Neural progenitor cell (in vitro differentiated cells): ENCODE results near the gene FH. TPM values are rescaled to one million over a fixed set of nuclear protein-coding genes. Genes with fewer than 3 reads are reported as not detected.

Experiments used
- DNase-seq: peaks from one replicate; pipeline ENCODE4 v3.0.0-alpha.2; 2016; ENCODE audit warnings: low spot score
- H2AFZ ChIP-seq: fragments of 200-600 bp; sonication (generic); replicated peaks from 2 replicates; pipeline ENCODE4 v1.6.1; 2016; ENCODE audit warnings: antibody characterized with exemption
- H3F3A ChIP-seq: fragments of 200-600 bp; sonication (generic); 2 replicates; pipeline ENCODE4 v1.6.1; 2016; ENCODE audit warnings: antibody characterized with exemption, low read depth
- H3K27ac ChIP-seq: fragments of 200-600 bp; sonication (generic); 2 replicates; pipeline ENCODE4 v1.5.1; 2016; ENCODE audit warnings: mild to moderate bottlenecking
- H3K27me3 ChIP-seq: fragments of 200-600 bp; sonication (generic); 2 replicates; pipeline ENCODE4 v1.6.1; 2016; ENCODE audit warnings: mild to moderate bottlenecking, moderate library complexity
- H3K36me3 ChIP-seq: fragments of 200-600 bp; sonication (generic); 2 replicates; pipeline ENCODE4 v1.5.1; 2016
- H3K4me1 ChIP-seq: fragments of 200-600 bp; sonication (generic); 2 replicates; pipeline ENCODE4 v1.6.1; 2016; ENCODE audit warnings: mixed run types
- H3K4me2 ChIP-seq: fragments of 200-600 bp; sonication (generic); 2 replicates; pipeline ENCODE4 v1.6.1; 2016
- H3K4me3 ChIP-seq: fragments of 200-600 bp; sonication (generic); 2 replicates; pipeline ENCODE4 v1.5.1; 2016
- H3K79me2 ChIP-seq: fragments of 200-600 bp; sonication (generic); 2 replicates; pipeline ENCODE4 v1.6.1; 2016; ENCODE audit warnings: low read depth
- H3K9ac ChIP-seq: fragments of 200-600 bp; sonication (generic); 2 replicates; pipeline ENCODE4 v1.6.1; 2016
- H3K9me3 ChIP-seq: fragments of 200-600 bp; sonication (generic); 2 replicates; pipeline ENCODE4 v1.5.1; 2016; ENCODE audit warnings: low read depth
- H4K20me1 ChIP-seq: fragments of 200-600 bp; sonication (generic); 2 replicates; pipeline ENCODE4 v1.6.1; 2016; ENCODE audit warnings: low read depth
- H3K27ac Mint-ChIP-seq: 3 replicates; pipeline ENCODE4 v1.8.0; 2021; ENCODE audit warnings: mixed read lengths
- H3K27me3 Mint-ChIP-seq: 2 replicates; pipeline ENCODE4 v1.8.0; 2022; ENCODE audit warnings: low read depth, mild to moderate bottlenecking, inconsistent platforms, moderate library complexity, mixed read lengths; ENCODE audit not compliant: insufficient read depth
- H3K36me3 Mint-ChIP-seq: 3 replicates; pipeline ENCODE4 v1.8.0; 2021; ENCODE audit warnings: mixed read lengths
- H3K4me1 Mint-ChIP-seq: 3 replicates; pipeline ENCODE4 v1.8.0; 2021; ENCODE audit warnings: mixed read lengths
- H3K4me3 Mint-ChIP-seq: 3 replicates; pipeline ENCODE4 v1.8.0; 2021; ENCODE audit warnings: mild to moderate bottlenecking, moderate library complexity, mixed read lengths
- H3K9me3 Mint-ChIP-seq: 3 replicates; pipeline ENCODE4 v1.8.0; 2020; ENCODE audit warnings: mixed read lengths
- EZH2 ChIP-seq: fragments of 200-600 bp; sonication (generic); IDR thresholded peaks from 2 replicates; pipeline ENCODE4 v1.6.1; 2017; ENCODE audit warnings: antibody characterized with exemption, mild to moderate bottlenecking, moderate library complexity
- EZH2phosphoT487 ChIP-seq: fragments of 200-600 bp; sonication (generic); IDR thresholded peaks from 2 replicates; pipeline ENCODE4 v1.6.1; 2017; ENCODE audit warnings: antibody characterized with exemption
- total RNA-seq: library from RNA; depleted of rRNA; stranded (reverse); fragments of >200 nt; gene quantifications from 2 replicates; pipeline ENCODE4 v1.2.3, GENCODE V29; 2015; ENCODE audit warnings: low replicate concordance
- TF ChIP-seq, protein P1 (sequence below): fragments of 200-600 bp; sonication (generic); IDR thresholded peaks from 2 replicates; pipeline ENCODE4 v1.5.1; 2017; ENCODE audit warnings: antibody characterized with exemption, mild to moderate bottlenecking

The FH gene
- total RNA-seq, 1 donor from 2014 or later, result 109 TPM

DNA sequence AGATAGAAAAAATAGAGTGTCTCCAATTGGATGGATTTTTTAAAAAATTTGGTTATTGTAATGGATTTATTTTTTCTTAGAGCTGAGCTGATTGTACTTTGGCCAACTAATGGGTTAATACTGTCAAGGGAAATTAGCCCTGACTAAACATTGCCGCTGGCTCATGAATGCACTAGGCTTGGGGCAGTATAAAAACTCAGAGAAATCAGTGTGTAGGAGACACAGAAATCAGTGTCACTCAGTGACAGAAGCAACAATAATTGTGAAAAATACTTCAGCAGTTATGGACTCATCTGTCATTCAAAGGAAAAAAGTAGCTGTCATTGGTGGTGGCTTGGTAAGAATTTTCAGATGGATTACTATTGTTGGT is 12.6 kb upstream of the FH start, which contains the start of gene KMO:
TSS of gene KMO (plus strand) at position 217 of the 370 bp plus-strand sequence. CDS start at position 284, 67 bp downstream.
- peaks cover 6% of the 10 kb centered on the region for H3K4me1 Mint-ChIP-seq
- no peaks in the 10 kb centered on the region for H3K9me3 Mint-ChIP-seq
- no peak for TF ChIP-seq EZH2phosphoT487
- TF ChIP-seq EZH2, result no peak
- TF ChIP-seq, protein P1, sequence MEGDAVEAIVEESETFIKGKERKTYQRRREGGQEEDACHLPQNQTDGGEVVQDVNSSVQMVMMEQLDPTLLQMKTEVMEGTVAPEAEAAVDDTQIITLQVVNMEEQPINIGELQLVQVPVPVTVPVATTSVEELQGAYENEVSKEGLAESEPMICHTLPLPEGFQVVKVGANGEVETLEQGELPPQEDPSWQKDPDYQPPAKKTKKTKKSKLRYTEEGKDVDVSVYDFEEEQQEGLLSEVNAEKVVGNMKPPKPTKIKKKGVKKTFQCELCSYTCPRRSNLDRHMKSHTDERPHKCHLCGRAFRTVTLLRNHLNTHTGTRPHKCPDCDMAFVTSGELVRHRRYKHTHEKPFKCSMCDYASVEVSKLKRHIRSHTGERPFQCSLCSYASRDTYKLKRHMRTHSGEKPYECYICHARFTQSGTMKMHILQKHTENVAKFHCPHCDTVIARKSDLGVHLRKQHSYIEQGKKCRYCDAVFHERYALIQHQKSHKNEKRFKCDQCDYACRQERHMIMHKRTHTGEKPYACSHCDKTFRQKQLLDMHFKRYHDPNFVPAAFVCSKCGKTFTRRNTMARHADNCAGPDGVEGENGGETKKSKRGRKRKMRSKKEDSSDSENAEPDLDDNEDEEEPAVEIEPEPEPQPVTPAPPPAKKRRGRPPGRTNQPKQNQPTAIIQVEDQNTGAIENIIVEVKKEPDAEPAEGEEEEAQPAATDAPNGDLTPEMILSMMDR, result no peak
- Histone ChIP-seq H3K9me3 (no peaks in the 10 kb centered on the region), H3K4me3 (no peak within 1 kb of the TSS), H4K20me1 (no peaks in the 10 kb centered on the region), H3K36me3 (no peaks in the 10 kb centered on the region), H3K9ac (no peak within 1 kb of the TSS), H3K79me2 (no peaks in the 10 kb centered on the region), H2AFZ (peak within 1 kb of the TSS; percentile 77), H3K4me1 (peaks cover 3% of the 10 kb centered on the region), H3F3A (no peaks in the 10 kb centered on the region), H3K27ac (no peak within 1 kb of the TSS), H3K27me3 (no peaks in the 10 kb centered on the region), H3K4me2 (peak within 1 kb of the TSS; percentile 20)
- no peak for DNase-seq
- no peak within 1 kb of the TSS for H3K27ac Mint-ChIP-seq
- H3K27me3 Mint-ChIP-seq, result peaks cover 2% of the 10 kb centered on the region
- H3K4me3 Mint-ChIP-seq, result no peak within 1 kb of the TSS
- no peaks in the 10 kb centered on the region for H3K36me3 Mint-ChIP-seq

DNA sequence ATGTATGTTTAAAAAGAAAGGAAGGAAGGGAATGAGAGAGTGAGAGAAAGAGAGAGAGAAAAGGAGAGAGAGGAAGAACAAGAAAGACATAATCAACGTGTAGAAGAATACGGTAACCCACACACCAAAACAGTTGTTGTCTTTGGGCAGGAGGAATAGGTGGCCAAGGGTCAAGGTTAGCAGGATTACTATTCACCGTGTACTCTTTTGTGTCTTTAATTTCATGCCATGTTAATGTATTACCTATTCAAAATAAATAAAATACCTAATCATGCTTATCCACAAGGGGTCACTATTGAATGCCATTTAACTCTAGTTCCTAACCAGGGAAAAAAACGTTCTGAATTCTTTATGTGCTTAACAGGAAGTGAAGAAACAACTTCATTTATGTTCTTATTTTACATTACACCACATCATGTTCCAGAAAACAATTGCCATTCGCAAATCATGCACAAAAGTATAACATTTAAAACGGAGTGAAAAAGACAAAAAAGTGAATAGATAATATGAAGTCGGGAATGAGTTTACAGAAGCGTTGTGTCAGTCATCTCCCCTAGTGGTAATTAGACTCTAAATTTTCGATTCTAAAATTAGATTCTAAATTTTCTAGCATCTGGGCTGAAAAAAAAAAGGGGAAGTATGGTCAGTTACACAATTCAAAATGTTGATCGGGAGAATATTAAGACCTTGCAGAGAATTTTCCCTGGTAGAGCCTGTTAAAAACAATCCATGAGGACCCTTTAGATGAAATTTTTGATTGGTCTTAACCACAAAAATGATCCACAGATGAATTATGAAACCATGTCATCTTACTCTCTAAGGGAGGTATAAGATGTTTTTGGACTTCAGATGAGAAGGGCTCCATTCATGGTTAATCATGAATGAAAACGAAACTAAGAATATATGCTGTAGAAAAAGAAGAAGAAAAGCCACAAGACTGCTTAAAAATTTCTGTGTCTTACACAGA is 11.9 kb upstream of the FH start:
- Mint-ChIP-seq H3K4me3 (no peak overlapping the region), H3K27me3 (peaks cover 2% of the 10 kb centered on the region), H3K27ac (no peak overlapping the region), H3K4me1 (peaks cover 6% of the 10 kb centered on the region), H3K36me3 (no peaks in the 10 kb centered on the region), H3K9me3 (no peaks in the 10 kb centered on the region)
- no peak overlapping the region for H3K4me3 ChIP-seq
- no peaks in the 10 kb centered on the region for H4K20me1 ChIP-seq
- DNase-seq, result peak; percentile 54
- H3F3A ChIP-seq, result no peaks in the 10 kb centered on the region
- no peak overlapping the region for H3K27ac ChIP-seq
- H3K27me3 ChIP-seq, result no peaks in the 10 kb centered on the region
- H3K36me3 ChIP-seq, result no peaks in the 10 kb centered on the region
- H3K4me1 ChIP-seq, result peaks cover 3% of the 10 kb centered on the region
- no peak overlapping the region for H3K9ac ChIP-seq
- TF ChIP-seq, protein P1, result peak; percentile 70
- TF ChIP-seq EZH2phosphoT487 (no peak), EZH2 (no peak)
- H3K79me2 ChIP-seq, result no peaks in the 10 kb centered on the region
- no peaks in the 10 kb centered on the region for H3K9me3 ChIP-seq
- H2AFZ ChIP-seq, result peak overlapping the region; percentile 77
- peak overlapping the region; percentile 20 for H3K4me2 ChIP-seq

DNA sequence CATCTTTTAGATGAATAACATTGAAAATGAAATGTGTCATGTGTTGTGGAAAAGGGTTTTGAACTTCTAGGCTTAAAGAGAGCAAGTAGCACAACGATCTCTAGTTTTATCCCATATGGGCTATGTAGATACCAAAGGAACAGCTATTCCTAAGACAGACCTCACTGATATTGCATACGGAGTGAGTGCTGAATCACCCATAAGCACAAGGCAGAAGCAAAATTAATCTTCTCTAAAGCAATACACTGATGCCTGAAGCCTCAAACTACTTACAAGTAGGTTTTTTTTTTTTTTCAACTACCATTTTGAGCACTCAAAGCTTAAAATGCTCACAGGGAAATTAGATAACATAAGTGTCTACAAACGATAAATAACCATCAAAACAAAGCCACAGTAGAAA is 7.6 kb upstream of the FH start:
- Histone ChIP-seq H3K36me3 (no peaks in the 10 kb centered on the region), H3K9me3 (no peaks in the 10 kb centered on the region), H4K20me1 (no peaks in the 10 kb centered on the region), H3K9ac (no peak overlapping the region), H3K27me3 (peaks cover 29% of the 10 kb centered on the region), H3K4me2 (no peak overlapping the region), H3K27ac (no peak overlapping the region), H3K4me1 (peaks cover 3% of the 10 kb centered on the region), H3K79me2 (no peaks in the 10 kb centered on the region), H3K4me3 (no peak overlapping the region), H2AFZ (no peak overlapping the region), H3F3A (no peaks in the 10 kb centered on the region)
- no peak for DNase-seq
- H3K36me3 Mint-ChIP-seq, result no peaks in the 10 kb centered on the region
- H3K27ac Mint-ChIP-seq, result no peak overlapping the region
- H3K27me3 Mint-ChIP-seq, result no peaks in the 10 kb centered on the region
- no peak overlapping the region for H3K4me3 Mint-ChIP-seq
- TF ChIP-seq, protein P1, result no peak
- H3K4me1 Mint-ChIP-seq, result peaks cover 6% of the 10 kb centered on the region
- H3K9me3 Mint-ChIP-seq, result no peaks in the 10 kb centered on the region
